ENCODE measurements around the gene ODF2. TPM values are rescaled to one million over a fixed set of nuclear protein-coding genes. Genes with fewer than 3 reads are reported as not detected.

The ODF2 gene
- total and polyA plus RNA-seq, 2 experiments from 2014 or later, result 17.5 to 26.9 TPM

GRCh38 chr9:128429513-128430086 lies 26.2 kb upstream of the ODF2 start (continued):
- TF ChIP-seq ZNF462 (CRISPR knock-in tag; IDR thresholded peaks at IDR 0.05) (no peak), EZH2phosphoT487 (IDR thresholded peaks at IDR 0.05; ENCODE audit: unreplicated experiment) (no peak)

GRCh38 chr9:128431207-128431606 lies 24.6 kb upstream of the ODF2 start:
- H2AFZ ChIP-seq, result no peak overlapping the region
- H3K4me1 ChIP-seq (ENCODE audit: insufficient read depth), result 0 out of 2 replicates have a peak, but pooled peaks cover 6% of the 10 kb centered on the region
- Mint-ChIP-seq H3K27me3 (ENCODE audit: insufficient read depth, low read depth, poor library complexity) (peaks cover 2% of the 10 kb centered on the region), H3K9me3 (no peaks in the 10 kb centered on the region), H3K4me1 (no peaks in the 10 kb centered on the region), H3K27ac (no peak overlapping the region), H3K36me3 (ENCODE audit: low read depth) (no peaks in the 10 kb centered on the region), H3K4me3 (no peak overlapping the region)
- ATAC-seq (no peak), DNase-seq (ENCODE audit: low spot score) (no peak)
- H3K4me2 ChIP-seq, result no peak overlapping the region
- no peaks in the 10 kb centered on the region for H3K79me2 ChIP-seq (replicated peaks; ENCODE audit: insufficient read depth)
- no peaks in the 10 kb centered on the region for H4K20me1 ChIP-seq (replicated peaks; ENCODE audit: insufficient read depth)
- no peak for TF ChIP-seq POLR2AphosphoS5 (IDR thresholded peaks at IDR 0.05; ENCODE audit: low read depth)
- no peak for TF ChIP-seq NANOG (IDR thresholded peaks at IDR 0.05; ENCODE audit: borderline replicate concordance)
- TF ChIP-seq CREB1 (CRISPR knock-in tag; IDR thresholded peaks at IDR 0.05; ENCODE audit: low read depth), result no peak
- TF ChIP-seq JUNB (IDR thresholded peaks at IDR 0.05; ENCODE audit: unreplicated experiment), result no peak
- no peak for TF ChIP-seq CTCF (conservative IDR thresholded peaks at IDR 0.05; ENCODE audit: low read depth in 2 of 2)
- TF ChIP-seq STAT1 (IDR thresholded peaks at IDR 0.05; ENCODE audit: unreplicated experiment), result no peak
- no peak for TF ChIP-seq REST (IDR thresholded peaks at IDR 0.05; ENCODE audit: unreplicated experiment)
- no peak for TF ChIP-seq ETS1 (IDR thresholded peaks at IDR 0.05)
- TF ChIP-seq ZNF331 (CRISPR knock-in tag; IDR thresholded peaks at IDR 0.05; ENCODE audit: low read depth), result no peak
- no peak for TF ChIP-seq EZH2phosphoT487 (IDR thresholded peaks at IDR 0.05; ENCODE audit: unreplicated experiment)
- no peak for TF ChIP-seq EZH2 (IDR thresholded peaks at IDR 0.05; ENCODE audit: low read depth, unreplicated experiment)
- no peaks in the 10 kb centered on the region for H3F3A ChIP-seq (replicated peaks; ENCODE audit: low read depth)
- H3K4me3 ChIP-seq, result no peak overlapping the region
- H3K27ac ChIP-seq (ENCODE audit: low read depth), result no peak overlapping the region
- no peaks in the 10 kb centered on the region for H3K36me3 ChIP-seq (ENCODE audit: insufficient read depth)
- H3K27me3 ChIP-seq (ENCODE audit: insufficient read depth), result no peaks in the 10 kb centered on the region
- no peaks in the 10 kb centered on the region for H3K9me2 ChIP-seq (ENCODE audit: insufficient read depth)

All from GM23338 (cell line).